ENCODE measurements around the gene BFSP1. TPM values are rescaled to one million over a fixed set of nuclear protein-coding genes. Genes with fewer than 3 reads are reported as not detected.

The BFSP1 gene
- total and polyA plus RNA-seq, 2 experiments from 2014 or later: 2.7 to 4.9 TPM

DNA sequence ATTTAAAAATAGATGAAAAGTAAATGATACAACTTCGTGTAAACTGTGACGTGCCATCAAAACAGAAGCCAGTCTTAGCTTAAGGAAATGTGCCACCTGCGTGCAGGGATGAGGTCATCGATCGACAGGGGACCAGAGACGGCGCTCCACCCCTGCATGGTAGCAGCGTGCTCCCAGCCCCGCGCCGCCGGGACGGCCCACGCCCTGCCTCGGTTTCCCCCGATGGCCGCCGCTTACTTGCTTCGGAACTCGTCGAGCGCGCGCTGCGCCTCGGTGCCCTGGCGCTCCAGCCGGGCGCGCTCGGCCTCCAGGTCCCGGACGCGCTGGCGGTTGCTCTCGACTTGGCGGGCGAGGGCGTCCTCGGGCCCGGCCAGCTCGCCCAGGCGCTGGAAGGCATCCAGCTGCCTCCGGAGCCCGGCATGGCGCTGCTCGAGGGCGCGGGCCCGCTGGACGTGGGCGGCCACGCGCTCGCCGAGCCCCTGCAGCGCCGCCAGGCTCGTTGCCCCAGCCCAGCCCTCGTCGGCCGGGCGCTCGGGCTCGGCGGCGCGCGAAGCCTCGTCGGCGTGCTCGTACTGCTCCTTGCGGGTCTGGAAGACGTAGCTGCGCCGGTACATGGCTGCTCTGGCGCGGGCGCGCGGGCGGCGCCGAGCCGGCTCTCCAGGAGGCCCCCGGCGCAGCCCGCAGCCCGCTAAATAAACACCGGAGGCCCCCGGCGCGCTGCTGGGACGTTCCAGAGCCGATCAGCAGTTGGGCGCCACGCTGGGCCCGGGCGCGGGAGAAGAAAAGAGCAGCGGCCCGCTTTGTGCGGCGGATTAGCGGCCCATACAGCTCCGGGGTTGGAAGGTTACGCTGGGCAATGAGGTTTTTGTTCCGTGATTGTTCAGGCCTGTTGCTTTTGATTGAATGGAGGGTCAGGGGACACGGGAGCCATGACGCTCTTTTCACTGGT is at the start of gene BFSP1 (continued):
- TF ChIP-seq, protein P1, sequence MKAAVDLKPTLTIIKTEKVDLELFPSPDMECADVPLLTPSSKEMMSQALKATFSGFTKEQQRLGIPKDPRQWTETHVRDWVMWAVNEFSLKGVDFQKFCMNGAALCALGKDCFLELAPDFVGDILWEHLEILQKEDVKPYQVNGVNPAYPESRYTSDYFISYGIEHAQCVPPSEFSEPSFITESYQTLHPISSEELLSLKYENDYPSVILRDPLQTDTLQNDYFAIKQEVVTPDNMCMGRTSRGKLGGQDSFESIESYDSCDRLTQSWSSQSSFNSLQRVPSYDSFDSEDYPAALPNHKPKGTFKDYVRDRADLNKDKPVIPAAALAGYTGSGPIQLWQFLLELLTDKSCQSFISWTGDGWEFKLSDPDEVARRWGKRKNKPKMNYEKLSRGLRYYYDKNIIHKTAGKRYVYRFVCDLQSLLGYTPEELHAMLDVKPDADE (IDR thresholded peaks at IDR 0.05): no peak

GRCh38 chr20:17580895-17581294 is 49.7 kb upstream of the BFSP1 start:
- Mint-ChIP-seq H3K27me3 (ENCODE audit: insufficient read depth, low read depth, poor library complexity) (peaks cover 3% of the 10 kb centered on the region), H3K27ac (no peak overlapping the region), H3K4me1 (peaks cover 17% of the 10 kb centered on the region), H3K4me3 (no peak overlapping the region), H3K9me3 (no peaks in the 10 kb centered on the region), H3K36me3 (ENCODE audit: low read depth) (peaks cover 3% of the 10 kb centered on the region; the same call in 2 of the 3 replicates)
- ATAC-seq (no peak), DNase-seq (ENCODE audit: low spot score) (no peak)
- H3K27me3 ChIP-seq (ENCODE audit: insufficient read depth): no peaks in the 10 kb centered on the region
- no peak overlapping the region for H3K4me3 ChIP-seq
- no peaks in the 10 kb centered on the region for H3K36me3 ChIP-seq (ENCODE audit: insufficient read depth)
- no peaks in the 10 kb centered on the region; the same call in 1 of the 2 replicates for H3K9me2 ChIP-seq (ENCODE audit: insufficient read depth)
- H3K4me2 ChIP-seq: no peak overlapping the region
- H3K79me2 ChIP-seq (replicated peaks; ENCODE audit: insufficient read depth): peaks cover 99% of the 10 kb centered on the region
- H3K27ac ChIP-seq (ENCODE audit: low read depth): no peak overlapping the region
- H2AFZ ChIP-seq: no peak overlapping the region
- peaks cover 18% of the 10 kb centered on the region for H3K4me1 ChIP-seq (ENCODE audit: insufficient read depth)
- H3F3A ChIP-seq (replicated peaks; ENCODE audit: low read depth): no peaks in the 10 kb centered on the region
- no peak for TF ChIP-seq EZH2phosphoT487 (IDR thresholded peaks at IDR 0.05; ENCODE audit: unreplicated experiment)
- no peak for TF ChIP-seq JUNB (IDR thresholded peaks at IDR 0.05; ENCODE audit: unreplicated experiment)
- TF ChIP-seq ZNF331 (CRISPR knock-in tag; IDR thresholded peaks at IDR 0.05; ENCODE audit: low read depth): no peak
- TF ChIP-seq ZNF114 (CRISPR knock-in tag; IDR thresholded peaks at IDR 0.05): no peak
- no peak for TF ChIP-seq CREB1 (CRISPR knock-in tag; IDR thresholded peaks at IDR 0.05; ENCODE audit: low read depth)
- TF ChIP-seq, protein P2, sequence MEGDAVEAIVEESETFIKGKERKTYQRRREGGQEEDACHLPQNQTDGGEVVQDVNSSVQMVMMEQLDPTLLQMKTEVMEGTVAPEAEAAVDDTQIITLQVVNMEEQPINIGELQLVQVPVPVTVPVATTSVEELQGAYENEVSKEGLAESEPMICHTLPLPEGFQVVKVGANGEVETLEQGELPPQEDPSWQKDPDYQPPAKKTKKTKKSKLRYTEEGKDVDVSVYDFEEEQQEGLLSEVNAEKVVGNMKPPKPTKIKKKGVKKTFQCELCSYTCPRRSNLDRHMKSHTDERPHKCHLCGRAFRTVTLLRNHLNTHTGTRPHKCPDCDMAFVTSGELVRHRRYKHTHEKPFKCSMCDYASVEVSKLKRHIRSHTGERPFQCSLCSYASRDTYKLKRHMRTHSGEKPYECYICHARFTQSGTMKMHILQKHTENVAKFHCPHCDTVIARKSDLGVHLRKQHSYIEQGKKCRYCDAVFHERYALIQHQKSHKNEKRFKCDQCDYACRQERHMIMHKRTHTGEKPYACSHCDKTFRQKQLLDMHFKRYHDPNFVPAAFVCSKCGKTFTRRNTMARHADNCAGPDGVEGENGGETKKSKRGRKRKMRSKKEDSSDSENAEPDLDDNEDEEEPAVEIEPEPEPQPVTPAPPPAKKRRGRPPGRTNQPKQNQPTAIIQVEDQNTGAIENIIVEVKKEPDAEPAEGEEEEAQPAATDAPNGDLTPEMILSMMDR (conservative IDR thresholded peaks at IDR 0.05; ENCODE audit: low read depth in 2 of 2): no peak
- TF ChIP-seq POLR2AphosphoS5 (IDR thresholded peaks at IDR 0.05; ENCODE audit: low read depth): no peak
- H4K20me1 ChIP-seq (replicated peaks; ENCODE audit: insufficient read depth): peaks cover 3% of the 10 kb centered on the region

GRCh38 chr20:17579369-17580039 is 48.3 kb upstream of the BFSP1 start:
- Mint-ChIP-seq H3K27me3 (ENCODE audit: insufficient read depth, low read depth, poor library complexity) (peaks cover 3% of the 10 kb centered on the region), H3K4me3 (no peak overlapping the region), H3K27ac (no peak overlapping the region), H3K9me3 (no peaks in the 10 kb centered on the region), H3K36me3 (ENCODE audit: low read depth) (peaks cover 3% of the 10 kb centered on the region; the same call in 2 of the 3 replicates), H3K4me1 (peaks cover 28% of the 10 kb centered on the region)
- no peak overlapping the region for H3K27ac ChIP-seq (ENCODE audit: low read depth)
- H3K36me3 ChIP-seq (ENCODE audit: insufficient read depth): no peaks in the 10 kb centered on the region
- no peaks in the 10 kb centered on the region for H3K27me3 ChIP-seq (ENCODE audit: insufficient read depth)
- peaks cover 7% of the 10 kb centered on the region for H4K20me1 ChIP-seq (replicated peaks; ENCODE audit: insufficient read depth)
- no peak overlapping the region for H3K4me2 ChIP-seq
- H3K4me3 ChIP-seq: no peak overlapping the region
- H3F3A ChIP-seq (replicated peaks; ENCODE audit: low read depth): no peaks in the 10 kb centered on the region
- peaks cover 99% of the 10 kb centered on the region for H3K79me2 ChIP-seq (replicated peaks; ENCODE audit: insufficient read depth)
- ATAC-seq: no peak
- H3K9me2 ChIP-seq (ENCODE audit: insufficient read depth): no peaks in the 10 kb centered on the region; the same call in 1 of the 2 replicates
- peaks cover 32% of the 10 kb centered on the region for H3K4me1 ChIP-seq (ENCODE audit: insufficient read depth)
- DNase-seq (ENCODE audit: low spot score): no peak
- no peak overlapping the region for H2AFZ ChIP-seq
- TF ChIP-seq EZH2 (IDR thresholded peaks at IDR 0.05; ENCODE audit: low read depth, unreplicated experiment) (no peak), POLR2AphosphoS5 (IDR thresholded peaks at IDR 0.05; ENCODE audit: low read depth) (no peak), ZNF331 (CRISPR knock-in tag; IDR thresholded peaks at IDR 0.05; ENCODE audit: low read depth) (no peak), JUNB (IDR thresholded peaks at IDR 0.05; ENCODE audit: unreplicated experiment) (no peak)
- TF ChIP-seq, protein P2 (conservative IDR thresholded peaks at IDR 0.05; ENCODE audit: low read depth in 2 of 2): no peak
